ENCODE measurements around the gene KLF9. TPM values are rescaled to one million over a fixed set of nuclear protein-coding genes. Genes with fewer than 3 reads are reported as not detected.

Gene KLF9
- total and polyA plus RNA-seq, 9 of the 15 experiments (the other 6 are each of a cell fraction or from before 2014, with no cell fraction given) = 3.3 to 11.9 (median 6.9) TPM

DNA sequence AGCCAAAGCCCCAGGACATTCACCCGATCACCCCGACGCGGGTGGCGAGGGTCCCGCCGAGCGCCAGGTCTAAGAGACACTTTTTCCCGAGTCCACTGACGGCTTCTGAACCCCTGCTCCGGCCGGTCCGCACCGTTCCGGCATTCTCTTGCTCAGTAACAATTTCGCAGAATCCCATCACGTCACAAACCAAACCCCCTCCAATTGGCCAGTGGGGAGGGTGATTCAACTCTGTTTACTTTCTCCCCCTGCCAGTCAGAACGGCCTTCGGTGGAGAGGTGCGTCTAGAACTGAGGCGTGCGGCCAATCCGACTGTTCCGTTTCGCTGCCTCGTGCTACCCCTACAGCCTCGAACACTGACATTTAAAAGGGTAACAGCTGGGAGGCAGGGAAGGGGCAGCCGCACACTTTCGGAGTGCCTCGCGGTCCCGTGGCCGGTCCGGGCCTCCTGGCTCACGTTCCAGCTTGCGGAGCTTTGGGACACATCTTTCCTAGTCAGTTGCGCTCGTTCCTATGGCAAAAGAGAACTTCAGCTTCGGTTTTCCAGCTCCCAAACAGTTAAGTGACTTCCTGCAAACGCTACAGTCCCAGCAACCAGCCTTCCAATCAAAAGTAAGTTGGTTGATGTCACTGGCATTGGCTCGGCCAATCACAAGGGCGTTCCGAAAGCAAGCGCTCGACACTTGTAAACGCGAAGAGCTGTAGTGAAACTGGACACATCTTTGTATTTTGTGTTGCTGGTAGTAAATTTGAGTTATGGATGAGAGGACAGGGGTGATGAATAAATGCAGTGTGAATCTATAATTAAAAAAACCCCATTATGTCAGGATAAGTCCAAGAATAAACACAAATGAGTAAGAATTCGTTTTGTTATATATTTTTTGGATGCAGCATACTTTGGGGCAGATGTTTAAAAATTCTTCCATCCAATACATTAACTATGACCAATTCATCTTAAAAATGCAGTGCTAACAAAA, at the start of gene KLF9 (continued):
- TF ChIP-seq, protein P1, sequence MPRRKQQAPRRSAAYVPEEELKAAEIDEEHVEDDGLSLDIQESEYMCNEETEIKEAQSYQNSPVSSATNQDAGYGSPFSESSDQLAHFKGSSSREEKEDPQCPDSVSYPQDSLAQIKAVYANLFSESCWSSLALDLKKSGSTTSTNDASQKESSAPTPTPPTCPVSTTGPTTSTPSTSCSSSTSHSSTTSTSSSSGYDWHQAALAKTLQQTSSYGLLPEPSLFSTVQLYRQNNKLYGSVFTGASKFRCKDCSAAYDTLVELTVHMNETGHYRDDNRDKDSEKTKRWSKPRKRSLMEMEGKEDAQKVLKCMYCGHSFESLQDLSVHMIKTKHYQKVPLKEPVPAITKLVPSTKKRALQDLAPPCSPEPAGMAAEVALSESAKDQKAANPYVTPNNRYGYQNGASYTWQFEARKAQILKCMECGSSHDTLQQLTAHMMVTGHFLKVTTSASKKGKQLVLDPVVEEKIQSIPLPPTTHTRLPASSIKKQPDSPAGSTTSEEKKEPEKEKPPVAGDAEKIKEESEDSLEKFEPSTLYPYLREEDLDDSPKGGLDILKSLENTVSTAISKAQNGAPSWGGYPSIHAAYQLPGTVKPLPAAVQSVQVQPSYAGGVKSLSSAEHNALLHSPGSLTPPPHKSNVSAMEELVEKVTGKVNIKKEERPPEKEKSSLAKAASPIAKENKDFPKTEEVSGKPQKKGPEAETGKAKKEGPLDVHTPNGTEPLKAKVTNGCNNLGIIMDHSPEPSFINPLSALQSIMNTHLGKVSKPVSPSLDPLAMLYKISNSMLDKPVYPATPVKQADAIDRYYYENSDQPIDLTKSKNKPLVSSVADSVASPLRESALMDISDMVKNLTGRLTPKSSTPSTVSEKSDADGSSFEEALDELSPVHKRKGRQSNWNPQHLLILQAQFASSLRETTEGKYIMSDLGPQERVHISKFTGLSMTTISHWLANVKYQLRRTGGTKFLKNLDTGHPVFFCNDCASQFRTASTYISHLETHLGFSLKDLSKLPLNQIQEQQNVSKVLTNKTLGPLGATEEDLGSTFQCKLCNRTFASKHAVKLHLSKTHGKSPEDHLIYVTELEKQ (CRISPR knock-in tag; IDR thresholded peaks at IDR 0.05) = no peak
- TF ChIP-seq, protein P2, sequence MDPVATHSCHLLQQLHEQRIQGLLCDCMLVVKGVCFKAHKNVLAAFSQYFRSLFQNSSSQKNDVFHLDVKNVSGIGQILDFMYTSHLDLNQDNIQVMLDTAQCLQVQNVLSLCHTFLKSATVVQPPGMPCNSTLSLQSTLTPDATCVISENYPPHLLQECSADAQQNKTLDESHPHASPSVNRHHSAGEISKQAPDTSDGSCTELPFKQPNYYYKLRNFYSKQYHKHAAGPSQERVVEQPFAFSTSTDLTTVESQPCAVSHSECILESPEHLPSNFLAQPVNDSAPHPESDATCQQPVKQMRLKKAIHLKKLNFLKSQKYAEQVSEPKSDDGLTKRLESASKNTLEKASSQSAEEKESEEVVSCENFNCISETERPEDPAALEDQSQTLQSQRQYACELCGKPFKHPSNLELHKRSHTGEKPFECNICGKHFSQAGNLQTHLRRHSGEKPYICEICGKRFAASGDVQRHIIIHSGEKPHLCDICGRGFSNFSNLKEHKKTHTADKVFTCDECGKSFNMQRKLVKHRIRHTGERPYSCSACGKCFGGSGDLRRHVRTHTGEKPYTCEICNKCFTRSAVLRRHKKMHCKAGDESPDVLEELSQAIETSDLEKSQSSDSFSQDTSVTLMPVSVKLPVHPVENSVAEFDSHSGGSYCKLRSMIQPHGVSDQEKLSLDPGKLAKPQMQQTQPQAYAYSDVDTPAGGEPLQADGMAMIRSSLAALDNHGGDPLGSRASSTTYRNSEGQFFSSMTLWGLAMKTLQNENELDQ (CRISPR knock-in tag; IDR thresholded peaks at IDR 0.05; ENCODE audit: borderline replicate concordance) = no peak
- TF ChIP-seq SNIP1 (IDR thresholded peaks at IDR 0.05; ENCODE audit: low read depth) (peak; percentile 96), RAD51 (IDR thresholded peaks at IDR 0.05; ENCODE audit: borderline replicate concordance, low read depth) (no peak; the same call in 1 of the 2 replicates), ASH1L (IDR thresholded peaks at IDR 0.05; ENCODE audit: borderline replicate concordance, low read depth, partially characterized antibody) (peak; percentile 61), GATAD2B (IDR thresholded peaks at IDR 0.05; ENCODE audit: borderline replicate concordance) (no peak), C11orf30 (IDR thresholded peaks at IDR 0.05; ENCODE audit: low read depth) (no peak; the same call in 1 of the 2 replicates), KDM5B (IDR thresholded peaks at IDR 0.05; ENCODE audit: insufficient replicate concordance, low read depth, low read length) (peak; percentile 39), CEBPB (tag; IDR thresholded peaks at IDR 0.05) (no peak)
- TF ChIP-seq, protein P3, sequence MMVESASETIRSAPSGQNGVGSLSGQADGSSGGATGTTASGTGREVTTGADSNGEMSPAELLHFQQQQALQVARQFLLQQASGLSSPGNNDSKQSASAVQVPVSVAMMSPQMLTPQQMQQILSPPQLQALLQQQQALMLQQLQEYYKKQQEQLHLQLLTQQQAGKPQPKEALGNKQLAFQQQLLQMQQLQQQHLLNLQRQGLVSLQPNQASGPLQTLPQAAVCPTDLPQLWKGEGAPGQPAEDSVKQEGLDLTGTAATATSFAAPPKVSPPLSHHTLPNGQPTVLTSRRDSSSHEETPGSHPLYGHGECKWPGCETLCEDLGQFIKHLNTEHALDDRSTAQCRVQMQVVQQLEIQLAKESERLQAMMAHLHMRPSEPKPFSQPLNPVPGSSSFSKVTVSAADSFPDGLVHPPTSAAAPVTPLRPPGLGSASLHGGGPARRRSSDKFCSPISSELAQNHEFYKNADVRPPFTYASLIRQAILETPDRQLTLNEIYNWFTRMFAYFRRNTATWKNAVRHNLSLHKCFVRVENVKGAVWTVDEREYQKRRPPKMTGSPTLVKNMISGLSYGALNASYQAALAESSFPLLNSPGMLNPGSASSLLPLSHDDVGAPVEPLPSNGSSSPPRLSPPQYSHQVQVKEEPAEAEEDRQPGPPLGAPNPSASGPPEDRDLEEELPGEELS (CRISPR knock-in tag; IDR thresholded peaks at IDR 0.05; ENCODE audit: borderline replicate concordance) = 0 out of 2 replicates have a peak, but pooled peaks have one; percentile 75
- TF ChIP-seq, protein P4, sequence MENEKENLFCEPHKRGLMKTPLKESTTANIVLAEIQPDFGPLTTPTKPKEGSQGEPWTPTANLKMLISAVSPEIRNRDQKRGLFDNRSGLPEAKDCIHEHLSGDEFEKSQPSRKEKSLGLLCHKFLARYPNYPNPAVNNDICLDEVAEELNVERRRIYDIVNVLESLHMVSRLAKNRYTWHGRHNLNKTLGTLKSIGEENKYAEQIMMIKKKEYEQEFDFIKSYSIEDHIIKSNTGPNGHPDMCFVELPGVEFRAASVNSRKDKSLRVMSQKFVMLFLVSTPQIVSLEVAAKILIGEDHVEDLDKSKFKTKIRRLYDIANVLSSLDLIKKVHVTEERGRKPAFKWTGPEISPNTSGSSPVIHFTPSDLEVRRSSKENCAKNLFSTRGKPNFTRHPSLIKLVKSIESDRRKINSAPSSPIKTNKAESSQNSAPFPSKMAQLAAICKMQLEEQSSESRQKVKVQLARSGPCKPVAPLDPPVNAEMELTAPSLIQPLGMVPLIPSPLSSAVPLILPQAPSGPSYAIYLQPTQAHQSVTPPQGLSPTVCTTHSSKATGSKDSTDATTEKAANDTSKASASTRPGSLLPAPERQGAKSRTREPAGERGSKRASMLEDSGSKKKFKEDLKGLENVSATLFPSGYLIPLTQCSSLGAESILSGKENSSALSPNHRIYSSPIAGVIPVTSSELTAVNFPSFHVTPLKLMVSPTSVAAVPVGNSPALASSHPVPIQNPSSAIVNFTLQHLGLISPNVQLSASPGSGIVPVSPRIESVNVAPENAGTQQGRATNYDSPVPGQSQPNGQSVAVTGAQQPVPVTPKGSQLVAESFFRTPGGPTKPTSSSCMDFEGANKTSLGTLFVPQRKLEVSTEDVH (IDR thresholded peaks at IDR 0.05; ENCODE audit: low read depth, partially characterized antibody) = no peak
- TF ChIP-seq, protein P5, sequence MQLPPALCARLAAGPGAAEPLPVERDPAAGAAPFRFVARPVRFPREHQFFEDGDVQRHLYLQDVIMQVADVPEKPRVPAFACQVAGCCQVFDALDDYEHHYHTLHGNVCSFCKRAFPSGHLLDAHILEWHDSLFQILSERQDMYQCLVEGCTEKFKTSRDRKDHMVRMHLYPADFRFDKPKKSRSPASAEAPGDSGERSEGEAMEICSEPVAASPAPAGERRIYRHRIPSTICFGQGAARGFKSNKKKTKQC (CRISPR knock-in tag; IDR thresholded peaks at IDR 0.05) = peak; percentile 92
- TF ChIP-seq, protein P6, sequence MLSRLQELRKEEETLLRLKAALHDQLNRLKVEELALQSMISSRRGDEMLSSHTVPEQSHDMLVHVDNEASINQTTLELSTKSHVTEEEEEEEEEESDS (CRISPR knock-in tag; IDR thresholded peaks at IDR 0.05) = no peak
